ENCODE measurements around the gene IZUMO2. TPM values are rescaled to one million over a fixed set of nuclear protein-coding genes. Genes with fewer than 3 reads are reported as not detected.
"Not testable (repeated sequence)": the region's sequence is repeated elsewhere in the genome, so short reads cannot be mapped to it uniquely, and the experiment has no call there.

Gene IZUMO2
- total RNA-seq, 2 experiments from 2014 or later, result not detected

- not testable (repeated sequence) for H3K27me3 Mint-ChIP-seq, H3K4me1 Mint-ChIP-seq, DNase-seq, H3K9me3 Mint-ChIP-seq, H3K27ac Mint-ChIP-seq, H3K36me3 Mint-ChIP-seq, H3K4me3 Mint-ChIP-seq
Measured at GRCh38 chr19:50134777-50135719, 28.0 kb downstream of the IZUMO2 start.

GRCh38 chr19:50133518-50134492 lies 29.3 kb downstream of the IZUMO2 start:
- H3K27me3 Mint-ChIP-seq, H3K4me3 Mint-ChIP-seq, H3K4me1 Mint-ChIP-seq, H3K27ac Mint-ChIP-seq, H3K9me3 Mint-ChIP-seq, H3K36me3 Mint-ChIP-seq: not testable (repeated sequence)
- DNase-seq, result peak; percentile 38

GRCh38 chr19:50104012-50104411 lies 59.1 kb downstream of the IZUMO2 start:
- not testable (repeated sequence) for H3K4me3 Mint-ChIP-seq, H3K4me1 Mint-ChIP-seq, H3K27me3 Mint-ChIP-seq, H3K36me3 Mint-ChIP-seq, H3K9me3 Mint-ChIP-seq, DNase-seq, H3K27ac Mint-ChIP-seq

GRCh38 chr19:50103405-50103804 lies 59.7 kb downstream of the IZUMO2 start:
- H3K9me3 Mint-ChIP-seq, H3K4me1 Mint-ChIP-seq, DNase-seq, H3K36me3 Mint-ChIP-seq, H3K27me3 Mint-ChIP-seq, H3K27ac Mint-ChIP-seq, H3K4me3 Mint-ChIP-seq: not testable (repeated sequence)

Other genes with a start within 250 kb of the IZUMO2 start
- gene ATF5, start 234.1 kb downstream of the IZUMO2 start, total RNA-seq, result 10 to 100 TPM; 23.4 to 25.4 TPM
- 100 to 1,000 TPM; 164 to 179 TPM for gene NUP62, start 233.8 kb downstream of the IZUMO2 start, total RNA-seq
- gene SIGLEC11, start 202.1 kb downstream of the IZUMO2 start, total RNA-seq, result not detected
- 10 to 100 TPM; 43.1 to 48.8 TPM for gene VRK3, start 137.9 kb downstream of the IZUMO2 start, total RNA-seq
- 1 to 10 TPM; 8.1 to 9.1 TPM for gene ZNF473, start 137.3 kb downstream of the IZUMO2 start, total RNA-seq
- gene MYH14, start 40.3 kb upstream of the IZUMO2 start, total RNA-seq, result not detected
- under 1 TPM; 0.56 to 0.64 TPM for gene KCNC3, start 166.1 kb upstream of the IZUMO2 start, total RNA-seq
- 10 to 100 TPM; 16.1 to 18.1 TPM for gene NAPSA, start 202.4 kb upstream of the IZUMO2 start, total RNA-seq
- gene NR1H2, start 213.2 kb upstream of the IZUMO2 start, total RNA-seq, result 10 to 100 TPM; 49.6 TPM
- 100 to 1,000 TPM; 191 to 196 TPM for gene POLD1, start 221.1 kb upstream of the IZUMO2 start, total RNA-seq

Measured in activated naive CD8-positive, alpha-beta T cell treated with anti-CD3 and anti-CD28 coated beads for 36 hours (primary cell).